ENCODE measurements around the gene DNM1. TPM values are rescaled to one million over a fixed set of nuclear protein-coding genes. Genes with fewer than 3 reads are reported as not detected.

DNM1 gene
- total and polyA plus RNA-seq, 3 experiments from 2014 or later, result 0.18 to 0.66 (median 0.26) TPM

- Histone ChIP-seq H3K9me3 (ENCODE audit: low read length) (no peaks in the 10 kb centered on the region), H3K4me3 (ENCODE audit: low read length) (no peak overlapping the region), H3K27me3 (ENCODE audit: insufficient read depth, low read length, poor library complexity, severe bottlenecking) (peaks cover 6% of the 10 kb centered on the region), H3K4me1 (ENCODE audit: insufficient read depth, low read length) (no peaks in the 10 kb centered on the region), H3K27ac (ENCODE audit: low read depth, low read length) (no peak overlapping the region), H3K36me3 (ENCODE audit: insufficient read depth, low read length) (no peaks in the 10 kb centered on the region)
- Mint-ChIP-seq H3K4me1 (peaks cover 0 to 6% (median 4%) of the 10 kb centered on the region in 3 donors), H3K27me3 (peaks cover 12 to 26% of the 10 kb centered on the region in 2 donors), H3K27ac (no peak overlapping the region), H3K36me3 (no peaks in the 10 kb centered on the region), H3K9me3 (no peaks in the 10 kb centered on the region), H3K4me3 (no peak overlapping the region)
- POLR2A ChIA-PET, result no interaction called here
- CTCF ChIA-PET, result interaction anchor here (0.5 kb wide), 1 partner anchor 941 kb away, joined by 3 read pairs; no protein-coding TSS in a partner anchor
- no peak for DNase-seq
Measured at GRCh38 chr9:128243215-128244018, 40.2 kb downstream of the DNM1 start.

- Mint-ChIP-seq H3K27ac (peak overlapping the region in 1 of 8 donors; percentile 27), H3K4me3 (peak overlapping the region in 1 of 7 donors; percentile 5), H3K36me3 (no peaks in the 10 kb centered on the region), H3K27me3 (peaks cover 10 to 26% of the 10 kb centered on the region in 2 donors), H3K4me1 (peaks cover 0 to 6% (median 4%) of the 10 kb centered on the region in 3 donors), H3K9me3 (no peaks in the 10 kb centered on the region)
- Histone ChIP-seq H3K4me1 (ENCODE audit: insufficient read depth, low read length) (no peaks in the 10 kb centered on the region), H3K27me3 (ENCODE audit: insufficient read depth, low read length, poor library complexity, severe bottlenecking) (peaks cover 6% of the 10 kb centered on the region), H3K4me3 (ENCODE audit: low read length) (no peak overlapping the region), H3K9me3 (ENCODE audit: low read length) (no peaks in the 10 kb centered on the region), H3K36me3 (ENCODE audit: insufficient read depth, low read length) (no peaks in the 10 kb centered on the region), H3K27ac (ENCODE audit: low read depth, low read length) (no peak overlapping the region)
- POLR2A ChIA-PET, result no interaction called here
- no peak for DNase-seq
- CTCF ChIA-PET, result interaction anchor here (0.5 kb wide), 1 partner anchor 942 kb away, joined by 3 read pairs; no protein-coding TSS in a partner anchor
Measured at GRCh38 chr9:128244091-128244836, 41.1 kb downstream of the DNM1 start.

GRCh38 chr9:128244837-128245231 lies 41.7 kb downstream of the DNM1 start:
- H3K36me3 ChIP-seq (ENCODE audit: insufficient read depth, low read length), result no peaks in the 10 kb centered on the region
- no peak overlapping the region for H3K27ac ChIP-seq (ENCODE audit: low read depth, low read length)
- H3K4me3 ChIP-seq (ENCODE audit: low read length), result no peak overlapping the region
- H3K36me3 Mint-ChIP-seq, result no peaks in the 10 kb centered on the region
- DNase-seq, result no peak
- no peaks in the 10 kb centered on the region for H3K9me3 ChIP-seq (ENCODE audit: low read length)
- no peaks in the 10 kb centered on the region for H3K9me3 Mint-ChIP-seq
- no peak overlapping the region for H3K4me3 Mint-ChIP-seq
- CTCF ChIA-PET, result no interaction called here
- peaks cover 5 to 10% (median 7%) of the 10 kb centered on the region in 3 donors for H3K4me1 Mint-ChIP-seq
- H3K27me3 ChIP-seq (ENCODE audit: insufficient read depth, low read length, poor library complexity, severe bottlenecking), result peaks cover 6% of the 10 kb centered on the region
- H3K4me1 ChIP-seq (ENCODE audit: insufficient read depth, low read length), result peaks cover 4% of the 10 kb centered on the region
- H3K27me3 Mint-ChIP-seq, result peaks cover 10 to 26% of the 10 kb centered on the region in 2 donors
- H3K27ac Mint-ChIP-seq, result no peak overlapping the region
- POLR2A ChIA-PET, result no interaction called here

- H3K27ac Mint-ChIP-seq, result no peak overlapping the region
- peaks cover 7 to 13% (median 9%) of the 10 kb centered on the region in 3 donors for H3K4me1 Mint-ChIP-seq
- Histone ChIP-seq H3K9me3 (ENCODE audit: low read length) (no peaks in the 10 kb centered on the region), H3K4me3 (ENCODE audit: low read length) (no peak overlapping the region), H3K27me3 (ENCODE audit: insufficient read depth, low read length, poor library complexity, severe bottlenecking) (peaks cover 6% of the 10 kb centered on the region), H3K27ac (ENCODE audit: low read depth, low read length) (no peak overlapping the region), H3K36me3 (ENCODE audit: insufficient read depth, low read length) (no peaks in the 10 kb centered on the region), H3K4me1 (ENCODE audit: insufficient read depth, low read length) (peaks cover 5% of the 10 kb centered on the region)
- CTCF ChIA-PET, result interaction anchor here (1.4 kb wide), 1 partner anchor 10 kb away, joined by 5 read pairs; no protein-coding TSS in a partner anchor
- H3K9me3 Mint-ChIP-seq, result no peaks in the 10 kb centered on the region
- no peak overlapping the region for H3K4me3 Mint-ChIP-seq
- H3K27me3 Mint-ChIP-seq, result peaks cover 8 to 25% of the 10 kb centered on the region in 2 donors
- no peak for DNase-seq
- no peaks in the 10 kb centered on the region for H3K36me3 Mint-ChIP-seq
- POLR2A ChIA-PET, result no interaction called here
Measured at GRCh38 chr9:128245421-128246151, 42.4 kb downstream of the DNM1 start.

- Mint-ChIP-seq H3K4me1 (peaks cover 12 to 18% (median 13%) of the 10 kb centered on the region in 3 donors), H3K27me3 (peaks cover 5 to 21% of the 10 kb centered on the region in 2 donors), H3K9me3 (no peaks in the 10 kb centered on the region), H3K27ac (no peak overlapping the region), H3K36me3 (no peaks in the 10 kb centered on the region), H3K4me3 (no peak overlapping the region)
- peaks cover 13% of the 10 kb centered on the region for H3K4me1 ChIP-seq (ENCODE audit: insufficient read depth, low read length)
- POLR2A ChIA-PET, result interaction anchor here (0.6 kb wide), 1 partner anchor 43 kb away, joined by 6 read pairs; no protein-coding TSS in a partner anchor
- no peaks in the 10 kb centered on the region for H3K9me3 ChIP-seq (ENCODE audit: low read length)
- no peak overlapping the region for H3K27ac ChIP-seq (ENCODE audit: low read depth, low read length)
- no peaks in the 10 kb centered on the region for H3K36me3 ChIP-seq (ENCODE audit: insufficient read depth, low read length)
- DNase-seq, result no peak
- CTCF ChIA-PET, result interaction anchor here (1.4 kb wide), 1 partner anchor 9 kb away, joined by 5 read pairs; no protein-coding TSS in a partner anchor
- peaks cover 6% of the 10 kb centered on the region for H3K27me3 ChIP-seq (ENCODE audit: insufficient read depth, low read length, poor library complexity, severe bottlenecking)
- H3K4me3 ChIP-seq (ENCODE audit: low read length), result no peak overlapping the region
Measured at GRCh38 chr9:128246471-128246870, 43.3 kb downstream of the DNM1 start.

GRCh38 chr9:128247226-128247803 lies 44.1 kb downstream of the DNM1 start:
- peaks cover 19% of the 10 kb centered on the region for H3K4me1 ChIP-seq (ENCODE audit: insufficient read depth, low read length)
- no peak for DNase-seq
- H3K27ac ChIP-seq (ENCODE audit: low read depth, low read length), result no peak overlapping the region
- H3K9me3 ChIP-seq (ENCODE audit: low read length), result no peaks in the 10 kb centered on the region
- ChIA-PET POLR2A (no interaction called here), CTCF (no interaction called here)
- no peaks in the 10 kb centered on the region for H3K36me3 ChIP-seq (ENCODE audit: insufficient read depth, low read length)
- Mint-ChIP-seq H3K4me3 (peak overlapping the region in 1 of 7 donors; percentile 16), H3K36me3 (no peaks in the 10 kb centered on the region), H3K27ac (peak overlapping the region in 1 of 8 donors; percentile 81), H3K4me1 (peaks cover 17 to 23% (median 20%) of the 10 kb centered on the region in 3 donors), H3K9me3 (no peaks in the 10 kb centered on the region), H3K27me3 (peaks cover 5 to 16% of the 10 kb centered on the region in 2 donors)
- no peak overlapping the region for H3K4me3 ChIP-seq (ENCODE audit: low read length)
- peaks cover 6% of the 10 kb centered on the region for H3K27me3 ChIP-seq (ENCODE audit: insufficient read depth, low read length, poor library complexity, severe bottlenecking)

GRCh38 chr9:128249558-128249907 lies 46.4 kb downstream of the DNM1 start:
- peaks cover 3 to 6% of the 10 kb centered on the region in 2 donors for H3K27me3 Mint-ChIP-seq
- no peaks in the 10 kb centered on the region for H3K36me3 Mint-ChIP-seq
- no peaks in the 10 kb centered on the region for H3K36me3 ChIP-seq (ENCODE audit: insufficient read depth, low read length)
- H3K4me3 Mint-ChIP-seq, result peak overlapping the region; percentile 83 to 90 (median 87)
- ChIA-PET POLR2A (interaction anchor here (0.6 to 2.1 kb wide), 2 partner anchors 26 to 261 kb away, joined by 6 to 20 read pairs; partner anchors contain the start of genes GOLGA2 and SWI5), CTCF (interaction anchor here (1.1 to 2.3 kb wide), 3 partner anchors 8 to 39 kb away, joined by 3 to 7 read pairs (median 3); partner anchors contain the start of genes GOLGA2 and SWI5)
- no peaks in the 10 kb centered on the region for H3K9me3 ChIP-seq (ENCODE audit: low read length)
- peak overlapping the region; percentile 72 to 95 (median 88) for H3K27ac Mint-ChIP-seq
- no peaks in the 10 kb centered on the region for H3K9me3 Mint-ChIP-seq
- H3K27ac ChIP-seq (ENCODE audit: low read depth, low read length), result peak overlapping the region; percentile 51
- peaks cover 19% of the 10 kb centered on the region for H3K4me1 ChIP-seq (ENCODE audit: insufficient read depth, low read length)
- H3K4me3 ChIP-seq (ENCODE audit: low read length), result peak overlapping the region; percentile 71
- no peak for DNase-seq
- H3K27me3 ChIP-seq (ENCODE audit: insufficient read depth, low read length, poor library complexity, severe bottlenecking), result peaks cover under 1% of the 10 kb centered on the region
- peaks cover 17 to 23% (median 20%) of the 10 kb centered on the region in 3 donors for H3K4me1 Mint-ChIP-seq

Data from CD8-positive, alpha-beta memory T cell (primary cell).